H1 (cell line): ENCODE data around the gene RRP1B. TPM values are rescaled to one million over a fixed set of nuclear protein-coding genes. Genes with fewer than 3 reads are reported as not detected.

Experiments used
- CTCF ChIA-PET: fragments of 300-600 bp; sonication (Branson Sonifier 250); formaldehyde crosslinking; loops from one replicate; lab custom pipeline; 2021; ENCODE audit not compliant: partially characterized antibody; lab: Charles Lee
- POLR2A ChIA-PET: fragments of 300-600 bp; sonication (Branson Sonifier 250); formaldehyde crosslinking; loops from one replicate; lab custom pipeline; 2021; ENCODE audit warnings: inconsistent platforms; ENCODE audit not compliant: partially characterized antibody; lab: Charles Lee
- DNase-seq, 2 experiments: peaks; one replicate each; pipeline versions ENCODE4 v3.0.0 to v3.0.0-alpha.2; 2010 to 2022; ENCODE audit warnings: low spot score in 2 of 2, low read depth in 1 of 2, mixed read lengths in 1 of 2
- FAIRE-seq: peaks from 2 replicates; lab custom pipeline; 2011; peaks lifted over from hg19 to GRCh38; lab: Jason Lieb, UNC
- H2AFZ ChIP-seq: 2 replicates; pipeline ENCODE4 v1.8.1; 2012; ENCODE audit warnings: low read length, inconsistent platforms
- H2AK5ac ChIP-seq: 2 replicates; pipeline ENCODE4 v1.6.1; 2013; ENCODE audit warnings: low read depth, low read length
- H2BK120ac ChIP-seq: replicated peaks from 2 replicates; pipeline ENCODE3; 2013; ENCODE audit warnings: low read depth, low read length, inconsistent platforms
- H2BK12ac ChIP-seq: 2 replicates; pipeline ENCODE4 v1.6.1; 2013; ENCODE audit warnings: low read depth, low read length
- H2BK15ac ChIP-seq: 2 replicates; pipeline ENCODE4 v1.6.1; 2013; ENCODE audit warnings: low read length
- H2BK20ac ChIP-seq: 2 replicates; pipeline ENCODE4 v1.6.1; 2013; ENCODE audit warnings: low read length
- H2BK5ac ChIP-seq: 2 replicates; pipeline ENCODE4 v1.6.1; 2013; ENCODE audit warnings: low read depth, low read length
- H3K14ac ChIP-seq: 2 replicates; pipeline ENCODE4 v1.6.1; 2013; ENCODE audit warnings: inconsistent platforms; ENCODE audit not compliant: insufficient read length
- H3K18ac ChIP-seq: 2 replicates; pipeline ENCODE4 v1.6.1; 2013; ENCODE audit warnings: low read length; ENCODE audit errors: extremely low read depth
- H3K23ac ChIP-seq: 2 replicates; pipeline ENCODE4 v1.6.1; 2013; ENCODE audit warnings: inconsistent platforms; ENCODE audit not compliant: insufficient read length
- H3K23me2 ChIP-seq: 2 replicates; pipeline ENCODE4 v1.6.1; 2013; ENCODE audit warnings: low read depth, low read length
- H3K27ac ChIP-seq: 2 replicates; pipeline ENCODE4 v1.6.1; 2011; ENCODE audit warnings: low read depth, low read length, inconsistent platforms
- H3K27me3 ChIP-seq, 4 experiments: replicated peaks in 1 of 4; 1 replicate in 1 of 4; 2 replicates in 3 of 4; pipeline versions ENCODE4 v1.6.1 to v1.8.1; 2011 to 2013; ENCODE audit warnings: low read length in 3 of 4, mild to moderate bottlenecking in 3 of 4, inconsistent platforms in 2 of 4, mixed read lengths in 2 of 4, moderate library complexity in 1 of 4; ENCODE audit not compliant: control insufficient read depth in 3 of 4, insufficient read depth in 3 of 4; ENCODE audit errors: extremely low read depth in 1 of 4
- H3K36me3 ChIP-seq, 4 experiments: 2 replicates each; pipeline versions ENCODE4 v1.6.1 to v1.8.1; 2011 to 2013; ENCODE audit warnings: mild to moderate bottlenecking in 4 of 4, low read length in 3 of 4, moderate library complexity in 2 of 4, control low read depth in 1 of 4, inconsistent platforms in 1 of 4; ENCODE audit not compliant: insufficient read depth in 4 of 4, control insufficient read depth in 2 of 4
- H3K4ac ChIP-seq: replicated peaks from 2 replicates; pipeline ENCODE3; 2013; ENCODE audit warnings: low read length, low read depth, mixed read lengths, inconsistent platforms; ENCODE audit not compliant: insufficient read length
- H3K4me1 ChIP-seq, 4 experiments: replicated peaks in 1 of 4; 1 replicate in 1 of 4; 2 replicates in 3 of 4; pipeline versions ENCODE4 v1.6.1 to v1.8.1; 2011 to 2013; ENCODE audit warnings: low read length in 3 of 4, inconsistent platforms in 2 of 4, mixed read lengths in 1 of 4; ENCODE audit not compliant: insufficient read depth in 4 of 4, control insufficient read depth in 3 of 4
- H3K4me2 ChIP-seq, 2 experiments: 2 replicates each; pipeline versions ENCODE4 v1.6.1 to v1.8.1; 2011 to 2013; ENCODE audit warnings: low read depth in 2 of 2, low read length in 2 of 2, control low read depth in 1 of 2, inconsistent platforms in 1 of 2, mild to moderate bottlenecking in 1 of 2; ENCODE audit not compliant: insufficient read depth in 1 of 2
- H3K4me3 ChIP-seq, 4 experiments: fragments of 200-600, 300-600 bp in 1 of 4; sonication (generic), shearing (Covaris generic), sonication (Bioruptor Twin) in 1 of 4; 2 replicates each; pipeline versions ENCODE4 v1.5.1 to v1.8.1; 2011 to 2016; ENCODE audit warnings: low read length in 4 of 4, low read depth in 3 of 4, control low read depth in 2 of 4, inconsistent platforms in 2 of 4, mild to moderate bottlenecking in 2 of 4, mixed read lengths in 1 of 4, moderate library complexity in 1 of 4; ENCODE audit not compliant: insufficient read depth in 2 of 4; ENCODE audit errors: extremely low read depth in 1 of 4
- H3K56ac ChIP-seq: replicated peaks from 2 replicates; pipeline ENCODE3; 2013; ENCODE audit warnings: low read depth, mild to moderate bottlenecking, mixed read lengths, low read length, inconsistent platforms; ENCODE audit not compliant: insufficient read length
- H3K79me1 ChIP-seq: 2 replicates; pipeline ENCODE4 v1.6.1; 2013; ENCODE audit warnings: low read depth, low read length, control low read depth
- H3K79me2 ChIP-seq, 2 experiments: 2 replicates each; pipeline versions ENCODE4 v1.6.1 to v1.8.1; 2012 to 2013; ENCODE audit warnings: low read length in 2 of 2, mild to moderate bottlenecking in 2 of 2, inconsistent platforms in 1 of 2; ENCODE audit not compliant: insufficient read depth in 2 of 2, control insufficient read depth in 1 of 2
- H3K9ac ChIP-seq, 4 experiments: replicated peaks in 1 of 4; 1 replicate in 1 of 4; 2 replicates in 3 of 4; pipeline versions ENCODE4 v1.6.1 to v1.8.1; 2011 to 2013; ENCODE audit warnings: low read depth in 3 of 4, low read length in 3 of 4, control low read depth in 2 of 4, mild to moderate bottlenecking in 2 of 4, moderate library complexity in 2 of 4, inconsistent platforms in 1 of 4; ENCODE audit errors: extremely low read depth in 1 of 4
- H3K9me3 ChIP-seq, 2 experiments: 2 replicates each; pipeline versions ENCODE4 v1.6.1 to v1.8.1; 2012 to 2013; ENCODE audit warnings: mild to moderate bottlenecking in 2 of 2, moderate library complexity in 2 of 2, control low read depth in 1 of 2, inconsistent platforms in 1 of 2, low read depth in 1 of 2, low read length in 1 of 2, mixed read lengths in 1 of 2; ENCODE audit not compliant: insufficient read depth in 2 of 2
- H4K20me1 ChIP-seq, 2 experiments: replicated peaks in 1 of 2; 2 replicates each; pipeline versions ENCODE3 to v1.8.1; 2011 to 2013; ENCODE audit warnings: inconsistent platforms in 2 of 2, low read length in 2 of 2, mild to moderate bottlenecking in 1 of 2; ENCODE audit not compliant: insufficient read depth in 2 of 2, control insufficient read depth in 1 of 2
- H4K5ac ChIP-seq: 2 replicates; pipeline ENCODE4 v1.6.1; 2013; ENCODE audit warnings: low read length, low read depth, mixed read lengths, inconsistent platforms; ENCODE audit not compliant: insufficient read length
- H4K8ac ChIP-seq: 2 replicates; pipeline ENCODE4 v1.8.0; 2013; ENCODE audit warnings: mild to moderate bottlenecking, moderate library complexity, low read length, inconsistent platforms; ENCODE audit not compliant: insufficient read depth; ENCODE audit errors: extremely low read depth
- H4K91ac ChIP-seq: replicated peaks from 2 replicates; pipeline ENCODE3; 2013; ENCODE audit warnings: low read length, mixed read lengths, inconsistent platforms; ENCODE audit not compliant: insufficient read length
- SP1 ChIP-seq: IDR thresholded peaks from 2 replicates; pipeline ENCODE4 v1.6.1; 2011; ENCODE audit warnings: low read depth, low read length
- WGBS, 2 experiments: shearing (Covaris generic) in 1 of 2; methylation state at CpG; one replicate each; pipeline versions ENCODE4 v1.1.6 to v1.1.7; 2013 to 2015; ENCODE audit warnings: low lambda C conversion rate in 2 of 2, mixed read lengths in 2 of 2, inconsistent platforms in 1 of 2, low coverage in 1 of 2, missing lambda C conversion rate in 1 of 2; ENCODE audit not compliant: insufficient replicate concordance in 2 of 2, insufficient coverage in 1 of 2, insufficient read length in 1 of 2; ENCODE audit errors: extremely low coverage in 1 of 2, missing lambda C conversion rate in 1 of 2; 5-methylcytosine and 5-hydroxymethylcytosine counted together
- polyA plus RNA-seq, 7 experiments: library from polyadenylated mRNA; depleted of rRNA in 3 of 7; stranded (reverse) in 5 of 7; unstranded in 2 of 7; fragments of >200 nt in 5 of 7; fragments of 200-250 nt in 2 of 7; gene quantifications; 1 replicate in 5 of 7; 2 replicates in 1 of 7; 4 replicates in 1 of 7; pipeline versions ENCODE4 v1.2.1 to v1.2.3, GENCODE V29; 2011 to 2013; ENCODE audit warnings: missing spikeins in 2 of 7, mixed read lengths in 2 of 7
- total RNA-seq: library from RNA; stranded (reverse); fragmentation: NEBNext Ultra II Directional; extraction: Animal tissue kit (Norgen Biotek cat#: 25700); gene quantifications from 2 replicates; pipeline ENCODE4 v1.2.1, GENCODE V29; 2021

RRP1B gene
- total and polyA plus RNA-seq, 2 of the 8 experiments (the other 6 are each of a cell fraction or from before 2014, with no cell fraction given) = 25.8 to 97.3 TPM

GRCh38 chr21:43643193-43643592, 16.2 kb upstream of the RRP1B start:
- no peaks in the 10 kb centered on the region for H3K36me3 ChIP-seq
- no peaks in the 10 kb centered on the region for H4K20me1 ChIP-seq
- H3K56ac ChIP-seq = no peak overlapping the region
- H2BK5ac ChIP-seq = no peak overlapping the region
- H2BK15ac ChIP-seq = no peak overlapping the region
- WGBS, 2 experiments = 81% methylated on average over 4 of the region's 4 CpGs; no CpG with 5 or more reads in 1 of the 2 experiments
- H2AK5ac ChIP-seq = no peak overlapping the region
- H3K4me2 ChIP-seq = no peak overlapping the region
- H3K9me3 ChIP-seq = no peaks in the 10 kb centered on the region
- ChIA-PET CTCF (interaction anchor here (5.1 kb wide), 1 partner anchor 31 kb away, joined by 47 read pairs; no protein-coding TSS in a partner anchor), POLR2A (no interaction called here)
- H2BK20ac ChIP-seq = no peak overlapping the region
- H4K91ac ChIP-seq = no peak overlapping the region
- no peak overlapping the region for H2BK12ac ChIP-seq
- no peak overlapping the region for H3K14ac ChIP-seq
- no peaks in the 10 kb centered on the region for H3K23me2 ChIP-seq
- H4K5ac ChIP-seq = no peak overlapping the region
- no peak overlapping the region for H3K18ac ChIP-seq
- no peak overlapping the region for H3K23ac ChIP-seq
- H2AFZ ChIP-seq = no peak overlapping the region
- no peak overlapping the region for H3K9ac ChIP-seq
- H3K4me3 ChIP-seq = no peak overlapping the region
- no peaks in the 10 kb centered on the region for H3K4me1 ChIP-seq
- H3K27me3 ChIP-seq = no peaks in the 10 kb centered on the region
- no peak overlapping the region for H2BK120ac ChIP-seq
- FAIRE-seq (no peak), DNase-seq (no peak)
- H3K79me2 ChIP-seq = no peaks in the 10 kb centered on the region
- H3K27ac ChIP-seq = no peak overlapping the region
- H4K8ac ChIP-seq = no peak overlapping the region
- no peaks in the 10 kb centered on the region for H3K79me1 ChIP-seq
- no peak overlapping the region for H3K4ac ChIP-seq
- TF ChIP-seq SP1 = no peak
